Type B pancreatic cell (in vitro differentiated cells): ENCODE results near the gene BCL2L13. TPM values are rescaled to one million over a fixed set of nuclear protein-coding genes. Genes with fewer than 3 reads are reported as not detected.
A peak's percentile ranks its signal among the peaks of the same experiment; 100 is the strongest.

Source experiments
- DNase-seq: peaks from one replicate; pipeline ENCODE4 v3.0.0; 2021; ENCODE audit warnings: mixed read lengths; ENCODE audit not compliant: unreplicated experiment; ENCODE audit errors: extremely low spot score
- H3K27ac Mint-ChIP-seq: 2 replicates; pipeline ENCODE4 v1.8.0; 2021; ENCODE audit warnings: mild to moderate bottlenecking, mixed read lengths
- H3K27me3 Mint-ChIP-seq: 2 replicates; pipeline ENCODE4 v1.8.0; 2021; ENCODE audit warnings: mixed read lengths
- H3K36me3 Mint-ChIP-seq: 2 replicates; pipeline ENCODE4 v1.8.0; 2021; ENCODE audit warnings: mixed read lengths
- H3K4me1 Mint-ChIP-seq: one replicate; pipeline ENCODE4 v1.8.0; 2021; ENCODE audit warnings: mixed read lengths; ENCODE audit not compliant: unreplicated experiment
- H3K4me3 Mint-ChIP-seq: 2 replicates; pipeline ENCODE4 v1.8.0; 2021; ENCODE audit warnings: mild to moderate bottlenecking, mixed read lengths
- H3K9me3 Mint-ChIP-seq: 2 replicates; pipeline ENCODE4 v1.8.0; 2021; ENCODE audit warnings: mixed read lengths
- CTCF ChIP-seq: fragments of 200-600 bp; sonication (generic); conservative IDR thresholded peaks from 2 replicates; pipeline ENCODE4 v1.5.0; 2021; ENCODE audit warnings: antibody characterized with exemption, mild to moderate bottlenecking
- long read RNA-seq: library from polyadenylated mRNA; unstranded; transcript quantifications from one replicate; pipeline ENCODE4 v2.0.0, GENCODE V29; 2020
- total RNA-seq: library from RNA; stranded (reverse); gene quantifications from 2 replicates; pipeline ENCODE4 v1.2.1, GENCODE V29; 2021; ENCODE audit warnings: low replicate concordance

The BCL2L13 gene
- total RNA-seq = 32.5 and 42.8 TPM in 2 replicates
- long read RNA-seq, full-length matches to known transcripts = 83 of 134 reads
- long read RNA-seq, partial matches to known transcripts = 29 of 134 reads
- long read RNA-seq, other reads (novel, unspliced or antisense) = 22 of 134 reads

GRCh38 chr22:17638432-17639246 lies at the start of gene BCL2L13:
Gene BCL2L13, plus strand, starts transcription at chr22:17638757. Its CDS starts 16,955 bp downstream, at chr22:17655712.
- no peak for TF ChIP-seq CTCF
- H3K27ac Mint-ChIP-seq = peak within 1 kb of the TSS; percentile 100
- H3K36me3 Mint-ChIP-seq = peaks cover 9% of the 10 kb centered on the region
- no peaks in the 10 kb centered on the region for H3K9me3 Mint-ChIP-seq
- peak within 1 kb of the TSS; percentile 92 for H3K4me3 Mint-ChIP-seq
- H3K4me1 Mint-ChIP-seq = peaks cover 9% of the 10 kb centered on the region
- DNase-seq = peak; percentile 89
- no peaks in the 10 kb centered on the region for H3K27me3 Mint-ChIP-seq

- Mint-ChIP-seq H3K36me3 (peaks cover 21% of the 10 kb centered on the region), H3K4me1 (no peaks in the 10 kb centered on the region), H3K27ac (no peak overlapping the region), H3K9me3 (no peaks in the 10 kb centered on the region), H3K27me3 (no peaks in the 10 kb centered on the region), H3K4me3 (no peak overlapping the region)
- DNase-seq = no peak
- TF ChIP-seq CTCF = no peak
Observed at GRCh38 chr22:17589810-17590375, 48.7 kb upstream of the BCL2L13 start.

- no peaks in the 10 kb centered on the region for H3K27me3 Mint-ChIP-seq
- no peak overlapping the region for H3K27ac Mint-ChIP-seq
- peaks cover 21% of the 10 kb centered on the region for H3K36me3 Mint-ChIP-seq
- DNase-seq = no peak
- H3K4me3 Mint-ChIP-seq = no peak overlapping the region
- H3K4me1 Mint-ChIP-seq = no peaks in the 10 kb centered on the region
- H3K9me3 Mint-ChIP-seq = no peaks in the 10 kb centered on the region
- TF ChIP-seq CTCF = no peak
Observed at GRCh38 chr22:17590586-17590985, 48.0 kb upstream of the BCL2L13 start.

GRCh38 chr22:17592201-17592600 lies 46.4 kb upstream of the BCL2L13 start:
- Mint-ChIP-seq H3K4me1 (no peaks in the 10 kb centered on the region), H3K27ac (no peak overlapping the region), H3K27me3 (no peaks in the 10 kb centered on the region), H3K9me3 (no peaks in the 10 kb centered on the region), H3K4me3 (no peak overlapping the region), H3K36me3 (peaks cover 31% of the 10 kb centered on the region)
- no peak for DNase-seq
- TF ChIP-seq CTCF = no peak

- H3K36me3 Mint-ChIP-seq = peaks cover 42% of the 10 kb centered on the region
- no peak overlapping the region for H3K4me3 Mint-ChIP-seq
- H3K4me1 Mint-ChIP-seq = no peaks in the 10 kb centered on the region
- TF ChIP-seq CTCF = no peak
- no peaks in the 10 kb centered on the region for H3K27me3 Mint-ChIP-seq
- H3K9me3 Mint-ChIP-seq = no peaks in the 10 kb centered on the region
- no peak overlapping the region for H3K27ac Mint-ChIP-seq
- DNase-seq = no peak
Observed at GRCh38 chr22:17596226-17596625, 42.3 kb upstream of the BCL2L13 start.
